AG10803 (cell line): ENCODE data around the gene SH3RF3.

Experiments
- DNase-seq: peaks from one replicate; pipeline ENCODE4 v3.0.0; 2010; ENCODE audit warnings: low read depth
- H3K4me3 ChIP-seq: 2 replicates; pipeline ENCODE4 v1.5.1; 2011; ENCODE audit warnings: mild to moderate bottlenecking, low read length, control low read depth
- TF ChIP-seq, protein P1 (sequence below): conservative IDR thresholded peaks from 2 replicates; pipeline ENCODE4 v1.5.1; 2011; ENCODE audit warnings: mild to moderate bottlenecking, low read length, control low read depth, inconsistent platforms

SH3RF3 gene

DNA sequence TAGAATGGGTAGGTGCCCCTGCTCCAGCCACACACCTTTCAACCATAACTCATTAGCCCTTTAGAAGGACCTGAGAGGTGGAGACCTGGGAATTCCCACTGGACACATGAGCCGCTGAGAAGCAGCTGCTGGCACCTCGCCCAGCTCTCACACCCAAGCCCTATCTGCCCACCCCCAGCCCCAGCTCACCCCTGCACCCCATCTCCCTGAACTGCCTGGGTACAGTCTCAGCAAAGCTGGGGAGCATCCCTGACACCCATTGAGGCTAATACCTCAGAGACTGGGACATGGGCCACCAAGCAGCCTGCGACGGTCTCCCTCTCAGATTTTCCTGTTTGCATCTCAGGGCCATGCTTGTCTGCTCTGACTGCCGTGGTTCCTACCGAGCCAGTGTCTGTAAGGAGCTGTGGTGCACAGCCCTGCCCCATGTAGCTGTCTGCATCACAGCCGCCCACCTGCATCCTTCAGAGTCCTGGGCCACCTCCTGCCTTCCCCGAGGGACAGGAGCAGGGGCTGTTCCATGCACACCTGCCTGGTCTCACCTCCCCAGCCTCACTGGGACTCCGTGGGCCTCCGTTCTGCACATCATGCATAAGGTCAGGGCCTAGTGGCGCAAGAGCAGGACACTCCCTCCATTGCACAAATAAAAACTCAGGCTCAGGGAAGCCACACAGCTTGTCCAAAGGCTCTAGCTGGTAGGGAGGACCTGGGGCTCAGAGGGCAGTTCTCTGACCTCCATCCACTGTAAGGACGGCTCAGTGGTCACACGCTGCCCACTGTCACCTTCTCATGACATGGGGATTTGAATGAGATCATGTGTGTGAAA, 394.7 kb downstream of the SH3RF3 start:
- no peak for DNase-seq
- H3K4me3 ChIP-seq, result no peak overlapping the region
- TF ChIP-seq, protein P1, sequence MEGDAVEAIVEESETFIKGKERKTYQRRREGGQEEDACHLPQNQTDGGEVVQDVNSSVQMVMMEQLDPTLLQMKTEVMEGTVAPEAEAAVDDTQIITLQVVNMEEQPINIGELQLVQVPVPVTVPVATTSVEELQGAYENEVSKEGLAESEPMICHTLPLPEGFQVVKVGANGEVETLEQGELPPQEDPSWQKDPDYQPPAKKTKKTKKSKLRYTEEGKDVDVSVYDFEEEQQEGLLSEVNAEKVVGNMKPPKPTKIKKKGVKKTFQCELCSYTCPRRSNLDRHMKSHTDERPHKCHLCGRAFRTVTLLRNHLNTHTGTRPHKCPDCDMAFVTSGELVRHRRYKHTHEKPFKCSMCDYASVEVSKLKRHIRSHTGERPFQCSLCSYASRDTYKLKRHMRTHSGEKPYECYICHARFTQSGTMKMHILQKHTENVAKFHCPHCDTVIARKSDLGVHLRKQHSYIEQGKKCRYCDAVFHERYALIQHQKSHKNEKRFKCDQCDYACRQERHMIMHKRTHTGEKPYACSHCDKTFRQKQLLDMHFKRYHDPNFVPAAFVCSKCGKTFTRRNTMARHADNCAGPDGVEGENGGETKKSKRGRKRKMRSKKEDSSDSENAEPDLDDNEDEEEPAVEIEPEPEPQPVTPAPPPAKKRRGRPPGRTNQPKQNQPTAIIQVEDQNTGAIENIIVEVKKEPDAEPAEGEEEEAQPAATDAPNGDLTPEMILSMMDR, result no peak

DNA sequence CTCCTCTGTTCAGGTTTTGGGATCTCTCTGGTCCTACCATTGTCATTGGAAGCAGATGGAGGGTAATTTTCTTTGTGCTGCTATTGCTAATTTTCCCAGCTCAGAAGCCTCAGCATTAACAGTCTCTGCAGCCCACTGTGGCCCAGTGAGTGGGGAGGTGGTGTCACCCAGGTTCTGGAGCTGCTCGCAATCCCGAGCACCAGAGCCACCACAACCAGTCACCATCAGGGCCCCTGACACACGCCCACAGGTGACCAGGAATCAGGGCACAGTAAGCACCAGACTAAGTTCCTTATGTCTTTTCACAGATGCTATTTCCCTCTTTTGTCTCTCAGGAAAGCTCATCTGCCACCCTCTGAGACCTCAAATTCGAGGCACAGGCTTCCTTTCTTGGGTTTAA, 396.8 kb downstream of the SH3RF3 start:
- TF ChIP-seq, protein P1, result no peak
- no peak for DNase-seq

DNA sequence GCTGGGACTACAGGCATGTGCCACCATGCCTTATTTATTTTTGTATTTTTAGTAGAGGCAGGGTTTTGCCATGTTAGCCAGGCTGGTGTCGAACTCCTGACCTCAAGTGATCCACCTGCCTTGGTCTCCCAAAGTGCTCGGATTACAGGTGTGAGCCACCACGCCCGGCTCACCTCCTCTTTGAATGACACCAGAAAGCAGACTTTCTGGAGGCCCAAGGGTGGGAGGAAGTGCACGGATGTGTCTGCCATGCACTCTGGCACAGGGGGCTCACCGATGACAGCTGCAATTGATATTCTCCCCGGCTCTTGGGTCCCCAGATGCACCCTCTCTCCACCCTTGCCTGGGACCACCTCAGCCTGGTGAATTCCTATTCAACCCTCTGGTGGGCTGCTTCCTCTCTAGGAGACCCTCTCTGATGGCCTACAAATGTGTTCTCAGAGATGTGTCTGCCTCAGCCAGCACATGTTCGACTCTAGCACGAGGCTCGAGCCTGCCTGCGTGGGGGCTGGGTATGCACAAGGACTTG, 397.5 kb downstream of the SH3RF3 start:
- TF ChIP-seq, protein P1, result no peak
- DNase-seq, result no peak
- H3K4me3 ChIP-seq, result no peak overlapping the region

More for the DNA sequence above, 396.8 kb downstream of the SH3RF3 start:
- no peak overlapping the region for H3K4me3 ChIP-seq

GRCh38 chr2:109527079-109527478, 398.1 kb downstream of the SH3RF3 start:
- no peak overlapping the region for H3K4me3 ChIP-seq
- TF ChIP-seq, protein P1, result no peak
- no peak for DNase-seq

DNA sequence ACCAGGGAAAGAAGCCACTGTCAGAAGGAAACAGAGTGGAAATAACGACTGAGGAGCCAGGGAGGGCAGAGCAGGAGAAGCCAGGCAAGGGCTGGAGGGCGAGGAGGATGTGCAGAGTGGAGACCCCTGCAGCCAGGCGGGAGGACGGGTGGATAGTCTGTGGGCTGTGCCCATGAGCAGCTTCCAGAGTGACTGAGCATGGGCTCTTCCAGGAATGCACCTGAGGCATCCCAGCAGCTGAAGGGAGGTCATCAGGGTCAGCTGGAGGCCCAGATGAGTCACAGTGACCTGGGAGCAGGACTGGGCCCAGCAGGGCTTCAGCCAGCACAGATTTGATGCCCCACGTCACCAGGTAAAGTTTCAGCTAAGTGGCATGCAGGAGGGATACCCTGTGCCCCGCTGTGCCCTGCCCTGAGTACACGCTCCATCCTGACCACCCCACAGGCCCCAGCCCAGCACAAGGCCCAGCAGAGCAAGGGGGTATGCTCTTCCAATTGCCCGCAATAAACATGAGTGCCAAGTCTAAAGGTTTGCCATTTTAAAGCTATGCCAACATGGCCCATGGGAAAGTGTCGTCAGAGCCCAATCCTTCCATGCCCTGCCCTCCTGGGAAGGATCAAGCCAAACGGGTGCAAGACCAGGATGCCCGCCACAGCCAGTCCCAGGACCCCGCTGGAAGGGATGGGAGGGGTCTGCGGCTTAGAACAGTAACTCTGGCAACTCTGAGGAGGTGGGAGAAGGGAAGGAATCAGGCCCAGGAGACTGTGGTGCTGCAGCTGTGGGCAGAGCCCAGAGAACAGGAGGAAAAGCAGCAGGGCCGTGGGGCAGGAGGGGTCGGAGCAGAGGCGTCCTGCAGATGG, 399.1 kb downstream of the SH3RF3 start:
- no peak overlapping the region for H3K4me3 ChIP-seq
- DNase-seq, result no peak
- TF ChIP-seq, protein P1, result no peak

DNA sequence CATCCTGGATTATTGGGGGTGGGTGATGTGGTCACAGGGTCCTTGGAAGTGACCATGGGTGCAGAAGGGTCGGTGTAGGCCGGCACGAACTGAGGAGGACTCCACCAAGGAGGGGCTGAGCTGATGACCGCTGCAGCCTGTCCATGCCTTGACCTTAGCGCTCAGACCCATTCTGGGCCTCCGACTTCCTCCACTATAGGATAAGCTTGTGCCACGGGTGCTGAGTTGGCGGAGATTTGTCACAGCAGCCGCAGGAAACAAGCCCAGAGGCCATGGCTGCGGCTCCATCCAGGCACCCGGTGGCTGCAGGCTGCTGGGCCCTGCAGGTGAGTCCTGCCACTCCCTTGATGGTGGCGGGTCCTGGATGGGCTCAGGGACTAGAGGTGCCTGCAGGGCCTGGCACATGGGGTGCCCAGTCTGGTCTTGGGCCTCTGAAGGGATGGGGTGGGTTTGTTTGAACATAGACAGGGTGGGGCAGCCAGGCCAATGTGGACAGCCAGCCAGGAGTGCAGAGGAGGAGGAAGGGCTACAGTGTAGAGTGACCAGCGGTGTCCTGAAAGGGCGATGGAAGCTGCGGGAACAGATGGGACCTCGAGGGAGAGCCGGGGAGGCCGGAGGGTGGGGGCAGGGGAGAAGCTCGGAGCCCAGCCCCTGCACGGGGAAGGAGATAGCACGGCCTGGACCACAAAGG, 400.0 kb downstream of the SH3RF3 start:
- TF ChIP-seq, protein P1, result no peak
- no peak overlapping the region for H3K4me3 ChIP-seq
- no peak for DNase-seq
